WERI-Rb-1 (cell line): ENCODE data around the gene DAB1.

Experiments
- DNase-seq: peaks from one replicate; pipeline ENCODE4 v3.0.0-alpha.2; 2020
- H3K27ac ChIP-seq: fragments of 250-450 bp; sonication (Bioruptor Pico); 2 replicates; pipeline ENCODE4 v1.5.1; 2020; ENCODE audit warnings: mild to moderate bottlenecking, moderate library complexity
- H3K27me3 ChIP-seq: fragments of 250-450 bp; sonication (Bioruptor Pico); 2 replicates; pipeline ENCODE4 v1.5.1; 2021; ENCODE audit warnings: mild to moderate bottlenecking, low read depth, moderate library complexity; ENCODE audit not compliant: insufficient read depth, severe bottlenecking
- H3K36me3 ChIP-seq: fragments of 250-450 bp; sonication (Bioruptor Pico); 2 replicates; pipeline ENCODE4 v1.5.1; 2020; ENCODE audit warnings: mild to moderate bottlenecking, moderate library complexity
- H3K4me3 ChIP-seq: 2 replicates; pipeline ENCODE4 v1.5.1; 2011; ENCODE audit warnings: low read depth, mild to moderate bottlenecking, control low read depth, low read length
- H3K9me3 ChIP-seq: fragments of 250-450 bp; sonication (Bioruptor Pico); 2 replicates; pipeline ENCODE4 v1.5.1; 2021; ENCODE audit warnings: mild to moderate bottlenecking, moderate library complexity; ENCODE audit not compliant: severe bottlenecking
- CTCF ChIP-seq: IDR thresholded peaks from 2 replicates; pipeline ENCODE4 v1.5.1; 2011; ENCODE audit warnings: low read depth, mild to moderate bottlenecking, control low read depth, inconsistent platforms, low read length

DAB1 gene

DNA sequence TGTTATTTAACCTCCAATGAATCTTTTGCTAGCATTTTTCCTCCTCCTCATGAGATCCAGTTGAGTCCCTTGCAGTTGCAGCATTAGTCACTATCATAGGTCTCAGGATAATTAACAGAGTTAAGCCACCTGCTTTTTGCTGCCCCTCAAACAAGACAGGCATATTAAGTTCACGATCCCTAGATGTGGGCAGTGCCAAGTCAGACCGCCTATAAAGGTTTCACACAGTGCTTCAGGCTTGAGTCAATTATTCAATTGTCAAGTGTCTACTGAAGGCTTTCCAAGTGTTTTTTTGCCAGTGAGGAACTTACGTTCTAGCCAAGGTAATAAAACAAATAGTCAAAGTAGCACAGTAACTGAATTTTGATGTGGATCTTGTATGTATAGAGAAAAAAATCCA is 175.0 kb downstream of the DAB1 start:
- no peak for TF ChIP-seq CTCF
- H3K27me3 ChIP-seq: no peaks in the 10 kb centered on the region
- no peak overlapping the region for H3K4me3 ChIP-seq
- H3K36me3 ChIP-seq: no peaks in the 10 kb centered on the region
- DNase-seq: no peak
- H3K27ac ChIP-seq: no peak overlapping the region; the same call in 1 of the 2 replicates
- peaks cover 7% of the 10 kb centered on the region for H3K9me3 ChIP-seq

- no peak for TF ChIP-seq CTCF
- no peaks in the 10 kb centered on the region for H3K27me3 ChIP-seq
- H3K27ac ChIP-seq: no peak overlapping the region
- H3K9me3 ChIP-seq: no peaks in the 10 kb centered on the region
- peak; percentile 50 for DNase-seq
- no peak overlapping the region for H3K4me3 ChIP-seq
- H3K36me3 ChIP-seq: no peaks in the 10 kb centered on the region
These were observed 185.6 kb downstream of the DAB1 start for GRCh38 chr1:57238233-57238781.

GRCh38 chr1:57235730-57236510 is 187.9 kb downstream of the DAB1 start:
- TF ChIP-seq CTCF: no peak
- Histone ChIP-seq H3K9me3 (no peaks in the 10 kb centered on the region), H3K27me3 (no peaks in the 10 kb centered on the region), H3K4me3 (no peak overlapping the region), H3K27ac (no peak overlapping the region), H3K36me3 (no peaks in the 10 kb centered on the region)
- DNase-seq: no peak

- Histone ChIP-seq H3K9me3 (no peaks in the 10 kb centered on the region), H3K36me3 (no peaks in the 10 kb centered on the region), H3K27me3 (no peaks in the 10 kb centered on the region), H3K4me3 (no peak overlapping the region), H3K27ac (no peak overlapping the region)
- DNase-seq: no peak
- TF ChIP-seq CTCF: no peak
These were observed 189.4 kb downstream of the DAB1 start for GRCh38 chr1:57234459-57234858.

- Histone ChIP-seq H3K9me3 (no peaks in the 10 kb centered on the region), H3K36me3 (no peaks in the 10 kb centered on the region), H3K27me3 (no peaks in the 10 kb centered on the region), H3K27ac (no peak overlapping the region), H3K4me3 (no peak overlapping the region)
- TF ChIP-seq CTCF: no peak
- DNase-seq: no peak
These were observed 191.4 kb downstream of the DAB1 start for GRCh38 chr1:57232500-57232899.
